ENCODE measurements around the gene THAP7. TPM values are rescaled to one million over a fixed set of nuclear protein-coding genes. Genes with fewer than 3 reads are reported as not detected.

THAP7 gene
- total RNA-seq, 1 experiment from 2014 or later: 27.7 TPM

DNA sequence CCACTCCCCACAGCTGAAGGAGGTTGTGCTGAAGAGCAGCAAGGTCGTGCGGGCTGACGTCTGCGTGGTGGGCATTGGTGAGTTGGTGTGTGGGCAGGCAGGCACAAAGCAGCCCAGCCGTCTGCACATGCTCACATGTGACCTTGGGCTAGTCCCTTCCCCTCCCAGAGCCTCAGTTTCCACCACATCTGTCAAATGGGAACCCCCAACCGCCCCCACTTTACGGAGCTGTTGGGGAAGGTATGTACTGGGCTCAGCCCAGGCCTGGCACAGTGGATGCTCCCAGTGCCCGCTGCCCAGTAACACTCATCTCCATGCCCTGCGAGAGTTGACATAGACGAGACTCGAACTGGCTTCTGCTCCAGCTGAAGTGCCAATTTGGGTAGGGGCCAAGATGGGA lies 24.9 kb downstream of the THAP7 start:
- POLR2A ChIA-PET: no interaction called here
- intact Hi-C loops (cut with micrococcal nuclease): no loop called here
- no TSS peak for BruUV-seq (replicated peaks)

More for the DNA sequence above, 24.9 kb downstream of the THAP7 start:
- peaks cover 3 to 14% of the 10 kb centered on the region in 2 experiments; a peak in 2 of 4 replicates for H3K4me1 ChIP-seq (ENCODE audit: control insufficient read depth in 1 of 2, insufficient read depth in 2 of 2, low read length in 2 of 2)
- CTCF ChIA-PET: no interaction called here
- H3K27me3 ChIP-seq (ENCODE audit: insufficient read depth, low read length): no peaks in the 10 kb centered on the region
- TF ChIP-seq ELF1 (IDR thresholded peaks at IDR 0.05; ENCODE audit: borderline replicate concordance, low read depth): no peak
- TF ChIP-seq ZFX (IDR thresholded peaks at IDR 0.05): no peak
- no peak for TF ChIP-seq CBX3 (IDR thresholded peaks at IDR 0.05; ENCODE audit: low read depth)
- TF ChIP-seq EZH2 (IDR thresholded peaks at IDR 0.05): no peak
- TF ChIP-seq, protein P1, sequence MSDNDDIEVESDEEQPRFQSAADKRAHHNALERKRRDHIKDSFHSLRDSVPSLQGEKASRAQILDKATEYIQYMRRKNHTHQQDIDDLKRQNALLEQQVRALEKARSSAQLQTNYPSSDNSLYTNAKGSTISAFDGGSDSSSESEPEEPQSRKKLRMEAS (IDR thresholded peaks at IDR 0.05): no peak
- TF ChIP-seq JUND (IDR thresholded peaks at IDR 0.05): no peak
- TF ChIP-seq, protein P2, sequence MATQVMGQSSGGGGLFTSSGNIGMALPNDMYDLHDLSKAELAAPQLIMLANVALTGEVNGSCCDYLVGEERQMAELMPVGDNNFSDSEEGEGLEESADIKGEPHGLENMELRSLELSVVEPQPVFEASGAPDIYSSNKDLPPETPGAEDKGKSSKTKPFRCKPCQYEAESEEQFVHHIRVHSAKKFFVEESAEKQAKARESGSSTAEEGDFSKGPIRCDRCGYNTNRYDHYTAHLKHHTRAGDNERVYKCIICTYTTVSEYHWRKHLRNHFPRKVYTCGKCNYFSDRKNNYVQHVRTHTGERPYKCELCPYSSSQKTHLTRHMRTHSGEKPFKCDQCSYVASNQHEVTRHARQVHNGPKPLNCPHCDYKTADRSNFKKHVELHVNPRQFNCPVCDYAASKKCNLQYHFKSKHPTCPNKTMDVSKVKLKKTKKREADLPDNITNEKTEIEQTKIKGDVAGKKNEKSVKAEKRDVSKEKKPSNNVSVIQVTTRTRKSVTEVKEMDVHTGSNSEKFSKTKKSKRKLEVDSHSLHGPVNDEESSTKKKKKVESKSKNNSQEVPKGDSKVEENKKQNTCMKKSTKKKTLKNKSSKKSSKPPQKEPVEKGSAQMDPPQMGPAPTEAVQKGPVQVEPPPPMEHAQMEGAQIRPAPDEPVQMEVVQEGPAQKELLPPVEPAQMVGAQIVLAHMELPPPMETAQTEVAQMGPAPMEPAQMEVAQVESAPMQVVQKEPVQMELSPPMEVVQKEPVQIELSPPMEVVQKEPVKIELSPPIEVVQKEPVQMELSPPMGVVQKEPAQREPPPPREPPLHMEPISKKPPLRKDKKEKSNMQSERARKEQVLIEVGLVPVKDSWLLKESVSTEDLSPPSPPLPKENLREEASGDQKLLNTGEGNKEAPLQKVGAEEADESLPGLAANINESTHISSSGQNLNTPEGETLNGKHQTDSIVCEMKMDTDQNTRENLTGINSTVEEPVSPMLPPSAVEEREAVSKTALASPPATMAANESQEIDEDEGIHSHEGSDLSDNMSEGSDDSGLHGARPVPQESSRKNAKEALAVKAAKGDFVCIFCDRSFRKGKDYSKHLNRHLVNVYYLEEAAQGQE (IDR thresholded peaks at IDR 0.05; ENCODE audit: low read depth): no peak
- TF ChIP-seq, protein P3, sequence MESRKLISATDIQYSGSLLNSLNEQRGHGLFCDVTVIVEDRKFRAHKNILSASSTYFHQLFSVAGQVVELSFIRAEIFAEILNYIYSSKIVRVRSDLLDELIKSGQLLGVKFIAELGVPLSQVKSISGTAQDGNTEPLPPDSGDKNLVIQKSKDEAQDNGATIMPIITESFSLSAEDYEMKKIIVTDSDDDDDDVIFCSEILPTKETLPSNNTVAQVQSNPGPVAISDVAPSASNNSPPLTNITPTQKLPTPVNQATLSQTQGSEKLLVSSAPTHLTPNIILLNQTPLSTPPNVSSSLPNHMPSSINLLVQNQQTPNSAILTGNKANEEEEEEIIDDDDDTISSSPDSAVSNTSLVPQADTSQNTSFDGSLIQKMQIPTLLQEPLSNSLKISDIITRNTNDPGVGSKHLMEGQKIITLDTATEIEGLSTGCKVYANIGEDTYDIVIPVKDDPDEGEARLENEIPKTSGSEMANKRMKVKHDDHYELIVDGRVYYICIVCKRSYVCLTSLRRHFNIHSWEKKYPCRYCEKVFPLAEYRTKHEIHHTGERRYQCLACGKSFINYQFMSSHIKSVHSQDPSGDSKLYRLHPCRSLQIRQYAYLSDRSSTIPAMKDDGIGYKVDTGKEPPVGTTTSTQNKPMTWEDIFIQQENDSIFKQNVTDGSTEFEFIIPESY (IDR thresholded peaks at IDR 0.05; ENCODE audit: extremely low read depth, insufficient replicate concordance, low read length): no peak
- no peak for TF ChIP-seq CEBPB (IDR thresholded peaks at IDR 0.05; ENCODE audit: low read depth)
- TF ChIP-seq SP1 (IDR thresholded peaks at IDR 0.05; ENCODE audit: low read depth): no peak
- no peak for TF ChIP-seq POLR2A (IDR thresholded peaks at IDR 0.05; ENCODE audit: borderline replicate concordance, extremely low read depth, insufficient read depth, insufficient read length)
- TF ChIP-seq EGR1 (IDR thresholded peaks at IDR 0.05; ENCODE audit: low read depth): no peak
- TF ChIP-seq, protein P4, sequence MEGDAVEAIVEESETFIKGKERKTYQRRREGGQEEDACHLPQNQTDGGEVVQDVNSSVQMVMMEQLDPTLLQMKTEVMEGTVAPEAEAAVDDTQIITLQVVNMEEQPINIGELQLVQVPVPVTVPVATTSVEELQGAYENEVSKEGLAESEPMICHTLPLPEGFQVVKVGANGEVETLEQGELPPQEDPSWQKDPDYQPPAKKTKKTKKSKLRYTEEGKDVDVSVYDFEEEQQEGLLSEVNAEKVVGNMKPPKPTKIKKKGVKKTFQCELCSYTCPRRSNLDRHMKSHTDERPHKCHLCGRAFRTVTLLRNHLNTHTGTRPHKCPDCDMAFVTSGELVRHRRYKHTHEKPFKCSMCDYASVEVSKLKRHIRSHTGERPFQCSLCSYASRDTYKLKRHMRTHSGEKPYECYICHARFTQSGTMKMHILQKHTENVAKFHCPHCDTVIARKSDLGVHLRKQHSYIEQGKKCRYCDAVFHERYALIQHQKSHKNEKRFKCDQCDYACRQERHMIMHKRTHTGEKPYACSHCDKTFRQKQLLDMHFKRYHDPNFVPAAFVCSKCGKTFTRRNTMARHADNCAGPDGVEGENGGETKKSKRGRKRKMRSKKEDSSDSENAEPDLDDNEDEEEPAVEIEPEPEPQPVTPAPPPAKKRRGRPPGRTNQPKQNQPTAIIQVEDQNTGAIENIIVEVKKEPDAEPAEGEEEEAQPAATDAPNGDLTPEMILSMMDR (IDR thresholded peaks at IDR 0.05 in 2 of 3, conservative IDR thresholded peaks at IDR 0.05 in 1 of 3; ENCODE audit: borderline replicate concordance in 1 of 3, insufficient read depth in 1 of 3, low read depth in 2 of 3, low read length in 2 of 3): no peak
- TF ChIP-seq, protein P5, sequence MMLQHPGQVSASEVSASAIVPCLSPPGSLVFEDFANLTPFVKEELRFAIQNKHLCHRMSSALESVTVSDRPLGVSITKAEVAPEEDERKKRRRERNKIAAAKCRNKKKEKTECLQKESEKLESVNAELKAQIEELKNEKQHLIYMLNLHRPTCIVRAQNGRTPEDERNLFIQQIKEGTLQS (IDR thresholded peaks at IDR 0.05): no peak
- TF ChIP-seq ZNF274 (IDR thresholded peaks at IDR 0.05; ENCODE audit: low read depth, low read length): no peak
- no peak for TF ChIP-seq FOSL1 (IDR thresholded peaks at IDR 0.05; ENCODE audit: low read depth)
- TF ChIP-seq YY1 (IDR thresholded peaks at IDR 0.05; ENCODE audit: extremely low read depth, insufficient replicate concordance, low read depth, low read length): no peak
- TF ChIP-seq SRF (IDR thresholded peaks at IDR 0.05; ENCODE audit: low read depth): no peak
- RAD21 ChIA-PET (ENCODE audit: low non-redundant PET in 1 of 2, low total read pairs in 2 of 2, uncharacterized antibody in 2 of 2, unreplicated experiment in 2 of 2): no interaction called here
- H3K36me3 ChIP-seq (ENCODE audit: control insufficient read depth in 1 of 2, insufficient read depth in 2 of 2, low read length in 2 of 2): no peaks in the 10 kb centered on the region
- no peak overlapping the region for H3K9ac ChIP-seq (ENCODE audit: low read length)
- no peaks in the 10 kb centered on the region for H3K9me2 ChIP-seq (ENCODE audit: insufficient read depth)
- no peak overlapping the region for H3K27ac ChIP-seq (ENCODE audit: low read depth, low read length)
- no peak overlapping the region for H2AFZ ChIP-seq (ENCODE audit: low read depth, low read length, poor library complexity, severe bottlenecking)
- peaks cover 3% of the 10 kb centered on the region; the same call in 1 of the 2 replicates for H3K79me2 ChIP-seq (ENCODE audit: insufficient read depth, low read length)
- H3K4me3 ChIP-seq (replicated peaks in 1 of 2; ENCODE audit: low read depth in 1 of 2, low read length in 2 of 2): no peak overlapping the region
- ATAC-seq: no peak
- no peak overlapping the region for H3K4me2 ChIP-seq (ENCODE audit: low read length)
- H4K20me1 ChIP-seq (ENCODE audit: insufficient read depth): no peaks in the 10 kb centered on the region
- H3K9me3 ChIP-seq (ENCODE audit: control insufficient read depth in 1 of 2, insufficient read depth in 1 of 2, low read depth in 1 of 2, low read length in 2 of 2): peaks cover 4 to 10% of the 10 kb centered on the region in 2 experiments; a peak in 1 of 4 replicates
- no peak for DNase-seq (ENCODE audit: low read depth, low spot score)

Data from HCT116 (cell line).